Esophagus muscularis mucosa (tissue), 4 donors: ENCODE measurements around the gene MAP2. TPM values are rescaled to one million over a fixed set of nuclear protein-coding genes. Genes with fewer than 3 reads are reported as not detected.

Source experiments
- DNase-seq: peaks from one replicate; pipeline ENCODE4 v3.0.0-alpha.2; 2017; ENCODE audit errors: extremely low spot score
- H3K27ac ChIP-seq, 4 donors: fragments of 200-600 bp; sonication (generic); replicated peaks in 1 of 4; 1 replicate in 3 of 4; 2 replicates in 1 of 4; pipeline ENCODE4 v1.5.1; 2016 to 2019; ENCODE audit warnings: mild to moderate bottlenecking in 1 of 4
- H3K27me3 ChIP-seq, 4 donors: fragments of 200-600 bp; sonication (generic); one replicate each; pipeline versions ENCODE4 v1.5.1 to v1.6.0; 2016 to 2019
- H3K36me3 ChIP-seq, 4 donors: fragments of 200-600 bp; sonication (generic); one replicate each; pipeline ENCODE4 v1.5.1; 2016 to 2019
- H3K4me1 ChIP-seq, 4 donors: fragments of 200-600 bp; sonication (generic); one replicate each; pipeline ENCODE4 v1.5.1; 2016 to 2019
- H3K4me3 ChIP-seq, 4 donors: fragments of 200-600 bp; sonication (generic); 1 replicate in 2 of 4; 2 replicates in 2 of 4; pipeline ENCODE4 v1.5.1; 2016 to 2019; ENCODE audit warnings: mild to moderate bottlenecking in 4 of 4, moderate library complexity in 1 of 4
- H3K9me3 ChIP-seq, 4 donors: fragments of 200-600 bp; sonication (generic); 1 replicate in 3 of 4; 2 replicates in 1 of 4; pipeline ENCODE4 v1.5.1; 2016 to 2019
- EP300 ChIP-seq: sonication (generic); formaldehyde crosslinking; IDR thresholded peaks from one replicate; pipeline ENCODE4 v1.6.1; 2017; ENCODE audit warnings: antibody characterized with exemption
- POLR2A ChIP-seq: fragments of 450-650 bp; IDR thresholded peaks from one replicate; pipeline ENCODE4 v1.6.1; 2017; ENCODE audit warnings: antibody characterized with exemption, moderate library complexity, mild to moderate bottlenecking, low read depth
- POLR2AphosphoS5 ChIP-seq, 2 donors: sonication (generic); formaldehyde crosslinking; IDR thresholded peaks; one replicate each; pipeline ENCODE4 v1.6.1; 2017; ENCODE audit warnings: antibody characterized with exemption in 2 of 2
- WGBS: methylation state at CpG from one replicate; pipeline ENCODE4 v1.1.5; 2018; 5-methylcytosine and 5-hydroxymethylcytosine counted together
- intact Hi-C: fragments of 100-400 bp; cut with DNase I; formaldehyde crosslinking; loops from one replicate; pipeline ENCODE4 v1.15.1; 2023
- total RNA-seq, 4 donors: library from RNA; depleted of rRNA; stranded (reverse); fragments of >200 nt; gene quantifications; one replicate each; pipeline versions ENCODE4 v1.1.0 to v1.2.1, GENCODE V29; 2016
- TF ChIP-seq, protein P1 (sequence below), 3 experiments: fragments of 200-600 bp in 2 of 3; fragments of 450-650 bp in 1 of 3; sonication (generic) in 2 of 3; IDR thresholded peaks; one replicate each; pipeline ENCODE4 v1.5.1; 2017 to 2019; ENCODE audit warnings: antibody characterized with exemption in 3 of 3, mild to moderate bottlenecking in 2 of 3, moderate library complexity in 1 of 3

MAP2 gene
- total RNA-seq, 4 donors from 2014 or later: 11.1 to 62.6 (median 47.0) TPM

DNA sequence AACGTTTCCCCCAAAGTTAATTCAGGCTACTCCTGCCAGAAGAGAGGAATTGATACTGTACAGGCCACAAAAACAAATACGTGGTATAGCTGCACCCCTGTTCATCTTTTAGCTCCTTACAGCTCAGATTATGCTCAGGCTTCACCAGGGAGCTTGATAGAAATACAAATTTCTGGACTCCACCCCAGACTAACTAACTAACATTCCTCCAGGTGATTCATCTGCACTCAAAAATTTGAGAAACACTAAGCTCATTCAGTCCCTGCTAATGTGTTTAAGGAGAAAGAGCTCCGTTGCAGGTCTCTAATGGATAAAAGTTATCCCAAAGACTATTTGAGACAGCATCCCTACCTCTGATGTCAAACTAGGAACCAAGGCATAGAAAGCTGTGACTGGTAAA is 311.0 kb downstream of the MAP2 start:
- no peak overlapping the region for H3K27ac ChIP-seq
- H3K4me1 ChIP-seq: no peaks in the 10 kb centered on the region
- no peaks in the 10 kb centered on the region for H3K27me3 ChIP-seq
- no peak for TF ChIP-seq POLR2A
- TF ChIP-seq, protein P1, sequence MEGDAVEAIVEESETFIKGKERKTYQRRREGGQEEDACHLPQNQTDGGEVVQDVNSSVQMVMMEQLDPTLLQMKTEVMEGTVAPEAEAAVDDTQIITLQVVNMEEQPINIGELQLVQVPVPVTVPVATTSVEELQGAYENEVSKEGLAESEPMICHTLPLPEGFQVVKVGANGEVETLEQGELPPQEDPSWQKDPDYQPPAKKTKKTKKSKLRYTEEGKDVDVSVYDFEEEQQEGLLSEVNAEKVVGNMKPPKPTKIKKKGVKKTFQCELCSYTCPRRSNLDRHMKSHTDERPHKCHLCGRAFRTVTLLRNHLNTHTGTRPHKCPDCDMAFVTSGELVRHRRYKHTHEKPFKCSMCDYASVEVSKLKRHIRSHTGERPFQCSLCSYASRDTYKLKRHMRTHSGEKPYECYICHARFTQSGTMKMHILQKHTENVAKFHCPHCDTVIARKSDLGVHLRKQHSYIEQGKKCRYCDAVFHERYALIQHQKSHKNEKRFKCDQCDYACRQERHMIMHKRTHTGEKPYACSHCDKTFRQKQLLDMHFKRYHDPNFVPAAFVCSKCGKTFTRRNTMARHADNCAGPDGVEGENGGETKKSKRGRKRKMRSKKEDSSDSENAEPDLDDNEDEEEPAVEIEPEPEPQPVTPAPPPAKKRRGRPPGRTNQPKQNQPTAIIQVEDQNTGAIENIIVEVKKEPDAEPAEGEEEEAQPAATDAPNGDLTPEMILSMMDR (IDR thresholded peaks at IDR 0.05): no peak
- no peaks in the 10 kb centered on the region for H3K36me3 ChIP-seq
- intact Hi-C loops: no loop called here
- H3K4me3 ChIP-seq: no peak overlapping the region
- no peaks in the 10 kb centered on the region for H3K9me3 ChIP-seq
- 71% methylated on average over 3 of the region's 3 CpGs for WGBS
- DNase-seq: no peak

DNA sequence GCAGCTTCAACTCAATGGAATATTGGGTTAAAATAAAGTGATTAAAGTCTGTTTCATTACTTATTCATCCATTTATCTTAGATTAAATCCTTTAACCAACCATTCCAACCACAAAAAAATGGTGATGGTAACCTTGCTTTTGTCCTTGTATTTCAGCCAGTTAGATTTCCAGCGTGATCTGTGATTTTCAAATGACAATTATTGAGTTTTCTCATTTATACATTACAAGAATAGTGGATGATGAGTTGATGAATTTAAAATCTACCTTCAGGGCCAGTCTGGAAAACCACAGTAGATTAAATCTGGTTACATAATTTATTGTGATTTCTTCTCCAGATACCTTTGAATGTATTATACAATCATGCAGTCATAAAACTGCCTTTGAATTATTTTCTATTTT is 318.1 kb downstream of the MAP2 start:
- TF ChIP-seq POLR2AphosphoS5 (IDR thresholded peaks at IDR 0.05): no peak
- no peak for TF ChIP-seq EP300
- TF ChIP-seq, protein P1 (IDR thresholded peaks at IDR 0.05): no peak
- TF ChIP-seq POLR2A: no peak
- WGBS: 65% methylated on average over 1 of the region's 1 CpG
- Histone ChIP-seq H3K36me3 (no peaks in the 10 kb centered on the region), H3K9me3 (no peaks in the 10 kb centered on the region), H3K4me3 (no peak overlapping the region), H3K4me1 (no peaks in the 10 kb centered on the region), H3K27ac (no peak overlapping the region), H3K27me3 (no peaks in the 10 kb centered on the region)
- DNase-seq: no peak
- intact Hi-C loops: no loop called here

DNA sequence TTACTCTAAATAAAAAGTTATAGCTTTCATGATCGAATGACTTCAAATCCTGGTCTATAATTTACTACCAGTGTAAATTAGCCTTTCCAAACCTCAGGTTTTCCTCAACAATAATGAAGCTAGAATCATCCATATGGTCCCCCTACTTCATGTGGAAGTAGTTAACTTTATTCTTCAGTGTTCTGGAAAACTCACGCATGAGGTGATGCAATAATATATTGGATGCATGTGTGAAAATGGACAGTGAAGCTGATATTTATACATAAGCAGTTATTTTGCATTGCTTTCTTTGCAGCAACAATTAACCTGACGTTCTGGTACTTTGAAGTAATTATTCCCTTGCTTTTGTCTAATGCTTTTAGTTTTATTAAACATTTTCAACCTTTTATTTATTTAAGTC is 329.2 kb downstream of the MAP2 start:
- TF ChIP-seq, protein P1 (IDR thresholded peaks at IDR 0.05): no peak
- TF ChIP-seq POLR2AphosphoS5 (IDR thresholded peaks at IDR 0.05) (no peak), EP300 (no peak), POLR2A (no peak)
- intact Hi-C loops: no loop called here
- WGBS: 37% methylated on average over 3 of the region's 3 CpGs
- Histone ChIP-seq H3K4me3 (no peak overlapping the region), H3K36me3 (no peaks in the 10 kb centered on the region), H3K27ac (no peak overlapping the region), H3K9me3 (no peaks in the 10 kb centered on the region), H3K4me1 (no peaks in the 10 kb centered on the region), H3K27me3 (peaks cover 0 to 14% (median 0%) of the 10 kb centered on the region in 4 donors)
- no peak for DNase-seq

DNA sequence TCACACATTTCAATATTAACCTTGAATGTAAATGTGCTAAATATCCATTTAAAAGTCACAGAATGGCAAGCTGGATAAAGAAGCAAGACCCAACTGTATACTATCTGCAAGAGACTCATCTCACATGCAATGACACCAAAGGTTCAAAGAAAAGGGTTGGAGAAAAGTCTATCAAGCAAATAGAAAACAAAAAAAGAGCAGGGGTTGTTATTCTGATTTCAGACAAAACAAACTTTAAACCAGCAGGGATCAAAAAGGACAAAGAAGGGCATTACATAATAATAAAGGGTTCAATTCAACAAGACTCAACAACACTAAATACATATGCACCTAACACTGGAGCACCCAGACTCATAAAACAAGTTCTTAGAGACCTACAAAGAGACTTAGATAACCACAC is 333.3 kb downstream of the MAP2 start:
- DNase-seq: no peak
- no peak overlapping the region for H3K4me3 ChIP-seq
- no peaks in the 10 kb centered on the region for H3K4me1 ChIP-seq
- peaks cover 0 to 14% (median 0%) of the 10 kb centered on the region in 4 donors for H3K27me3 ChIP-seq
- H3K36me3 ChIP-seq: no peaks in the 10 kb centered on the region
- intact Hi-C loops: no loop called here
- TF ChIP-seq EP300: no peak
- TF ChIP-seq POLR2A: no peak
- TF ChIP-seq POLR2AphosphoS5 (IDR thresholded peaks at IDR 0.05): no peak
- TF ChIP-seq, protein P1 (IDR thresholded peaks at IDR 0.05): no peak
- no peak overlapping the region for H3K27ac ChIP-seq
- H3K9me3 ChIP-seq: peaks cover 0 to 7% (median 0%) of the 10 kb centered on the region in 4 donors

DNA sequence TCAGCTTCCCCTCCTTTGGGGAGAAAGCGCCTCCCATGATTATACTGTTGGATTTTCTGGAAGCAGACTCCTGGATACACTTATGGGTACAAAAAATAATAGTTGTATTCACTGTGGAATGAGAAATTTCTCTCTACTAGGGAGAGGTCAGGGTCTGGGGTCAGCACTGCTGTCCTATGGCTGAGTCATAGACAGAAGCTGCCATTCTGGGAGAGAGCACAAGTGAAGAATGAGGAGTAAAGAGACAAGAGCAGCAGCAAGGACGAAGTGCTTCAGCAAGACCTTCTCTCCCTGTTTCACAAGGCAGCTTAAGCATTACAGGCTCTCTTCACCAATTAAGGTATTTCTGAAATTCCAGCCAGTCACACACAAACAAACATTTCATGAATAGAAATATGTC is 337.7 kb downstream of the MAP2 start:
- no peak overlapping the region for H3K27ac ChIP-seq
- peaks cover 0 to 7% (median 0%) of the 10 kb centered on the region in 4 donors for H3K9me3 ChIP-seq
- intact Hi-C loops: no loop called here
- 40% methylated on average over 2 of the region's 2 CpGs for WGBS
- no peaks in the 10 kb centered on the region for H3K36me3 ChIP-seq
- no peaks in the 10 kb centered on the region for H3K27me3 ChIP-seq
- H3K4me3 ChIP-seq: no peak overlapping the region
- no peak for DNase-seq
- no peaks in the 10 kb centered on the region for H3K4me1 ChIP-seq
- TF ChIP-seq POLR2AphosphoS5 (IDR thresholded peaks at IDR 0.05) (no peak), POLR2A (no peak), EP300 (no peak)
- TF ChIP-seq, protein P1 (IDR thresholded peaks at IDR 0.05): no peak
